HG02852 (cell line): ENCODE results near the gene YIPF1.

ENCODE experiments used
- ATAC-seq: cut with Tn5 transposase; IDR thresholded peaks from one replicate; pipeline ENCODE4 v1.9.1; 2021; ENCODE audit warnings: mild to moderate bottlenecking, moderate library complexity; ENCODE audit not compliant: unreplicated experiment

Gene YIPF1

DNA sequence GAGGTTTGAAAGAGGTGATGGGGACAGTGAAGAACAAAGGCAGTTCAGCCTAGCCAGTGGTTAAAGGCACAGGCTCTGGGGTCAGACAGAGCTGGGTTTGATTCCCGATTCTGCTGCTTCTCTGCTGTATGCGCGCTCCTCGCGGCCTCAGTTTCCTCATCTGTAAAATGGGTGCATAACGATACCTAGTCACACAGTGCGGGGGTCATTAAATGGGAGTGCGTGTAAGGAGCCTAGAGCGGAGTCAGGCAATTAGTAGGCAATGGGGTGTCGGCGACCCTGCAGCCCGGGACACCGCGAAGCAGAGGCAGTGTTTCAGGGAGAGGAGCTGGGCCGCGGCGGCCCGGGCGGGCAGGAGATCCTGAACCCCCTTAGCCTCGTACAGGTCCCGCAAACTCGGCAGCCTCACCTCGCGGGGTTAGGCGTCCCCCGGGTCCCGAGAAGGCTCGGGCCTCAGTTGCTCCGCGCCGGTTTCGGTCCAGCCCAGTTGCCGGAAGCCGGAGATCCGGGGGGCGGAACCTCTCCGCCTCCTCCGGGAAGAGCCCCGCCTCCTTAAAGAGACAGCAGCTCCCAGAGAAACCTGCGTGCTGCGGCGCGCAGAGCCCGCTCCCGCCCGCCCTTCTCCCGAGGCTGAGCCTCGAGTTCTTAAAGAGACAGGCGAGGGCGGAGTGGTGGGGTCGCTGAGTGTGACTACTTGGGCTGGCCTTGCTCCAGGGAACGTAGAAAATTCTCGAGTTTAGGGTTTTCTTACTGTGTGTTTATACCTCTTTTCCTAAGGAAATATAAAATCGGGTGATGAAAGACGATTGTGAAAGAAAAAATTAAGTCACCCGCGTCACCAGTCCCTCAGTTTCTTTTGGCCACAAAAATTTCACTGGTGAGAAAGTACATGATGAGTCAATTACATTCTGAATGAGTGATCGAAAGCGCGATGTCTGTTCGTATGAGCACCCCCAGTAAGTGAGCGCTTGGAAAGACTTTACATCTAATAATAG, at the start of gene YIPF1:
YIPF1 (minus strand) TSS at position 494 of the 995 bp plus-strand sequence. CDS start 860 bp downstream, outside the sequence.
- peak; percentile 89 for ATAC-seq

DNA sequence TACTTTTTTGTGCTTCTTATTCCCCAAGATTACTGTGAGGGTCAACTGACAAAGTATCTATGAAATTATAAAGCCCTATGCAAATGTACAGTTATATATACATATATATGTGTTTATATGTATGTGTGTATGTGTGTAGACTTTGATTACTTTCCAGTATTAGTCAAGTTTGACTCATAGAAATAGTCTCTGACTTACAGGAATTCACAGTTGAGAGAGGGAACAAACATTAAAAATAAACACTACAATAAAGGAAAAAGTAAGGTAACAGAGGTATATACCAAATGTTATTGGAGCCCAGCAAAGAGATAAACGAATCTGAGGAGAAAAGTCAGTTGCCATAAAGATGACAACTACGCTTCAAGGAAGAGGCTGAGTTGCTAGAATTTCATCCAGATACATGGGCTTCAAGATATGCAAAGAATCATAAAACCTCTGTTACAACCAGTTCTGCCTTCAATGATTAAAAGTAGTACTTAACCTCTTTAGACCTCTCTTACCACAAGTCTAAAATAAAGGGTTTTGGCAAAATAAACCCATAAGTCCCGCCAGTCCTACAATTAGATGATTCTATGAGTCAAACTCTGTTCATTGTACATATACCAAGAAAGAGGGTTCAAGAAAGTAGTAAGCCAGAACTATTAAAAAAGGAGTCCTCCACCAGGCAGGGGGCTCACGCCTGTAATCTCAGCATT, 48.7 kb upstream of the YIPF1 start:
- no peak for ATAC-seq

GRCh38 chr1:53936430-53936829, 46.8 kb upstream of the YIPF1 start:
- ATAC-seq, result no peak

DNA sequence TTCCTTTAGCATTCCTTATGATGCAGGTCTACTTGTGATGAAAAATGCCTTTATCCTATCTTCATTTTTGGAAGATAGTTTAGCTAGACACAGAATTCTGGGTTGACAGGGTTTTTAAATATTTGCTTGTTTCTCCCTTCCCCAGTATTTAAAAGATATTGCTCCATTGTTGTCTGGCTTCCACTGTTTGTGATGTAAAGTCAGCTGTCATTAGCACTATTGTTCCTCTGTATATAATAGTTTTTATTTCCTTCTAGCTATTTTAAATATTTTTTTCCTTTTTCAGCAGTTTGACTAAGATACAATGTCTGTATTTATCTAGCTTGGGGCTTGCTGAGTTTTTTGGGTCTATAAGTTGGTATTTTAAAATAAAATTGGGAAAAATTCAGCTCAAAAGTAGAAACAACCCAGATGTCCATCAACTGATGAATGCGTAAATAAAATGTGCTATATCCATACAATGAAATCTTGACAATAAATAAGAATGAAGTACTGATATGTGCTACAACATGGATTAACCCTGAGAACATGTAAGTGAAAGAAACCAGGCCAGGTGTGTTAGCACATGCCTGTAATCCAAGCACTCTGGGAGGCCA, 44.7 kb upstream of the YIPF1 start:
- ATAC-seq, result no peak

GRCh38 chr1:53931523-53931922, 41.9 kb upstream of the YIPF1 start:
- ATAC-seq, result no peak

GRCh38 chr1:53930932-53931331, 41.3 kb upstream of the YIPF1 start:
- ATAC-seq, result no peak

- ATAC-seq, result no peak
These were observed 39.8 kb upstream of the YIPF1 start for GRCh38 chr1:53929246-53929960.

DNA sequence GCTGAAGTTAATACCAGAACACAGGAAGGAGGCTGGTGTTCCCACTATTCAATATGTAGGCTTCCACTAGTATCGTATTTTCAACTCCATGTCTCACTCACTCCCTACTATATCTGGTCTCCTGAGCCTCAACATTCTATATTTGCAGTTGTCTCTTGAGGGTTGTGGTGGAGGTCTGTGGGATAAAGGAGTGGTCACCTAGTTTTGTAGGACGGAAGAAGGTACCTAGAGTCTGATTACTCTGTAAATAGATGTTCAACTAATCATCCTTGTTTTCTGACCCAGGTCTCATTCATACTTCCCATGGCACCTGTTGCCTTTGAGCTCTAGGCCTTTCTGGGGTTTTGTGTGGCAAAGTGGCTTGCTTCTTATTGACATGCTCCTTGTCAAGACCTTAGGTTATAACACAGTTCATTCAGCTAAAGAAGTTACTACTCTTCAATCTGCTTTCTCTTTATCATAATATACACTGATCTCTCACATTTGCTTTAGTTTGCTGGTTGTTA, 37.8 kb upstream of the YIPF1 start:
- no peak for ATAC-seq

DNA sequence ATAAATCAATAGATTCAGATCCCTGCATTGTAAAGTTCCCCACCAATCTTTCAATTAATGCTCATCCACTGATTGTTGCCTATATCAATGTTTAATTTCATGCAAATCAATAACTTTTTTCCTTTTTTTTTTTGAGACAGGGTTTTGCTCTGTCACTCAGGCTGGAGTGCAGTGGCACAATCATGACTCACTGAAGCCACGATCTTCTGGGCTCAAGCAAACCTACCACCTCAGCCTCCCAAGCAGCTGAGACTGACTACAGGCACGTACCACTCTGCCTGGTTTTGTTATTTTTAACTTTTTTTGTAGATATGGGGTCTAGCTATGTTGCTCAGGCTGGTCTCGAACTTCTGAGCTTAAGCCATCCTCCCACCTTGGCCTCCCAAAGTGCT, 30.1 kb upstream of the YIPF1 start:
- ATAC-seq, result no peak

GRCh38 chr1:53918343-53918742, 28.7 kb upstream of the YIPF1 start:
- ATAC-seq, result no peak

DNA sequence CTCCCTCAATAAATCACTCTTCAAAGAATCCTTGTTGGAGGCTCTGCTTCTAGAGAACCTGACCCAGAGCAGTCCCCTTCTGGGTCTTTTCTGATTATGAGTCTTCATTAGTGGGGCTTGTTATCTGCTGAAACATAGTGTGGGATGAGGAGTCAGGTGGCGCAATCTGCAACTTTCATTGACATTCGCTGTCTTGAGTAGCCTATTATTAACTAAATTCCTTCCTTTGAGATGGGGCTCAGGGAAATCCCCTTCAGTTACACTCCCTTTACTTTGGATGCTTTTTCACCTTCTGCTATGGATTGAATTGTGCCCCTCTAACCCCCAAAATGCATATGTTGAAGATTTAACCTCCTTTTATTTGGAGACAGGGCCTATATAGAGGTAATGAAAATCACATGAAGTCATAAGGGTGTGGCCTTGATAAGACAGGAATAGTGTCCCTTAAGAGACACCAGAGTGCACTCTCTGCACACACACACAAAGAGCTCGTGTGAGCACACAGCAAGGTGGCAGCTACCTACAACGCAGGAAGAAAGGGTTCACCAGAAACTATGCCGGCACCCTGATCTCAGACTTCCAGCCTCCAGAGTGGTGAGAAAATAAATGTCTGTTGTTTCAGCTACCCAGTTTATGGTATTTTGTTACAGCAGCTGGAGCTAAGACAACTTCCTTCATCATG, 23.9 kb upstream of the YIPF1 start:
- ATAC-seq, result no peak

GRCh38 chr1:53911442-53911841, 21.8 kb upstream of the YIPF1 start:
- ATAC-seq, result no peak

DNA sequence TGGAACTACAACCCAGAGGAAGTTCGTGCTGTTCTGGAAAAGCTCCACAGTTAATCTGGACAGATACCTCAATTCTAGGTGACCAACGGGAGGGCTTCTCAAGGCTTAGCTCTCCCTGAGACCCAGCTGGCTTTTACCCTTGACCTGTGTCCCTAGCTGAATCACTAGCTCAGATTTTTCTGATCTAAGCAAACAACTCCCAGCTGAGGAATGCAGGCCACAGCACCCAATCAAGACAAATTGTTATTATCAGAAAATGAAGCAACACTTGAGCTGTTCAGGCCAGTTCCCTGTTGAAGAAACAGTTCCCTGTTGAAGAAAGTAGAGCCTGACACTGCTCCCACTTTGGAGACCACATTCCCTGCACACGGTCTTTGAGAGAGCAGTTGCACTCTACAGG, 20.3 kb upstream of the YIPF1 start:
- no peak for ATAC-seq

DNA sequence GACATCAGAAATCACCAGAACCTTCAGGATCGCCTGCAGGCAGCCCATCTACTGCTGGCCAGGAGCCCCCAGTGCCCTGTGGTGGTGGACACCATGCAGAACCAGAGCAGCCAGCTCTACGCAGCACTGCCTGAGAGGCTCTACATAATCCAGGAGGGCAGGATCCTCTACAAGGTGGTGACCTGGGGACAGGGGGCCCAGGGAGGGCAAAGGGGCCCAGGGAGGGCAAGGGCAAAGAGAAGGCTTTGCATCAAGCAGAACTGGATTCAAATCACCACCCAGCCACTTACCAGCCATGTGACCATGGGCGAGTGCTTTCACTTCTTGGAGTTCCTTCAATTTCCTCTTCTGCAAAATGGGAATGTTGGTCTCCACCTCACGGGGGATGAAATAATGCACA, 16.5 kb upstream of the YIPF1 start:
- no peak for ATAC-seq

- ATAC-seq, result no peak
These were observed 15.9 kb upstream of the YIPF1 start for GRCh38 chr1:53905509-53905908.

- no peak for ATAC-seq
These were observed 12.9 kb upstream of the YIPF1 start for GRCh38 chr1:53902235-53903138.

DNA sequence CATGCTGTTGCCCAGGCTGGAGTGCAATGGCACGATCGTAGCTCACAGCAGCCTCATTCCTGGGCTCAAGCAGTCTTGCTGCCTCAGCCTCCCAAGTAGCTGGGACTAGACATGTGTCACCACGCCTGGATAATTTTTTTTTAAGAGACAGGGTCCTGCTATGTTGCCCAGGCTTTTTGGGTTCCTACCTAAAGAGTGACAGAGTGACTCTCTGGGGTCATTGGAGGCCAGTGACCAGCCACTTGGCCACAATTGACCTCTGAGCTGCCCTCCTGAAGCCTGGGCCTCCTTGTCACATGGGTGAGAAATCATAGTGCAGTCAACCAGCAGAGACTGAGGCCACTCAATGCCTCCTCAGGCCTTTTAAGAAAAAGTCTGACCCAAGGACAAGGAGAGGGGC, 10.1 kb upstream of the YIPF1 start:
- no peak for ATAC-seq

DNA sequence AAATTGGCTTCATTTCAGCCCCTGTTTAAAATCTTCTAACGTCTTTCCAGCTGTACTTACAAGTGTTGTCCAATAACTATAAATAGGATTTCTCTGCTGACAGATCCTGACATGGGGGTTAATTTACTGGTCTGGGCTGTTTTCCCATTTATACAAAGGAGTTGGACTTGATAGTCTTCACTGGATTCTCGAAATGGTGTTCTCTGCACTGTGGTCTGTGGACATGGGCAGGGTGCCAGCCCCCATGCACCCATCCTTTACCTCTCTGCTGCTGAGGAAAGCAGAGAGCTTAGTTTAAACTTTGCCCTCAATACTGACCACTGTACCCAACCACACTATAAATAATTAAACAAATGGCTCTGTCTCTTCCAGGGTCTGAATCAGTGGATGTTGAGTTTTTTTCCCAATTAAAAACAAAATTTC, 9.6 kb upstream of the YIPF1 start:
- ATAC-seq, result no peak

- no peak for ATAC-seq
These were observed 7.1 kb upstream of the YIPF1 start for GRCh38 chr1:53896635-53897229.
